ENCODE measurements around the gene COL6A3. TPM values are rescaled to one million over a fixed set of nuclear protein-coding genes. Genes with fewer than 3 reads are reported as not detected.

Gene COL6A3
- total RNA-seq, 1 experiment from 2014 or later: 1.2 TPM

DNA sequence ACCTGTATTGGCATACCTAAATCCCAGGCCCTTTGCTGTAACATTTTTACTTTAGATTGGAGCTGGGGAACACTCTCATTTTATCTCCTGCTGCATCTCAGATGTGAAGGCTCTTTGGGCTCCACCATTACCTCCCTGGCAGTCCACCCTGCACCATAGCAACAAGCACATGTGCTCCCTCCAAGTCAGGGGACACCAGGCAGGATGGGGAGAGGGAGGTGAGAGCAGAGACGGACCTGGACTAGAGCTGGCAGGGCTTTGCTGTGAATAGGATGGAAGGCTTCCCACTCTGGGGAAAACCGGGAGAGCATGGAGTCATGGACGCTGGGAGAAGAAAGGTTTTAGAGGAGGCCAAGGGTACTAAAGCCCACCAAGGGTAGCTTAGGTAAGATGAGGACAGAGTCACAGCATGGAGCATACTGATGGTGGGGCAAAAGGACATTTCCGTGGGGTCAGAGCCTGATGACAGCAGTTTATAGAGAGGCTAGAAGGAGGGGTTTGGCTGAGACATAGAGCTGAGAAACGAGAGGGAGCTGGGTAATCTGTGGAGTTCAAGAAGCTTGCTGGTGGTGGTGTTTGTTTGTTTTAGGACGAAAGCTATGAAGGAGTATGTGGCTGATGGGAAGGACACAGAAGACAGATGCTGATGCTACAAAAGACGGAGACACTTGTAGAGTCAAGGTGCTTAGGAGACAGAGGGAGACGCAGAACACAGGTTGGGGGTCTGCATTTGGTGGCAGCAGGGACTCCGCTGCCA lies 134.8 kb downstream of the COL6A3 start:
- CTCF ChIA-PET: no interaction called here

GRCh38 chr2:237278568-237278967 lies 135.4 kb downstream of the COL6A3 start:
- CTCF ChIA-PET: no interaction called here
- no peak for ATAC-seq
- Histone ChIP-seq H3K9me3 (ENCODE audit: control insufficient read depth in 1 of 2, insufficient read depth in 1 of 2, low read depth in 1 of 2, low read length in 2 of 2) (no peaks in the 10 kb centered on the region), H3K9ac (ENCODE audit: low read length) (no peak overlapping the region), H3K4me1 (ENCODE audit: control insufficient read depth in 1 of 2, insufficient read depth in 2 of 2, low read length in 2 of 2) (peaks cover 0 to 6% of the 10 kb centered on the region in 2 experiments; a peak in 2 of 4 replicates), H3K4me2 (ENCODE audit: low read length) (no peak overlapping the region), H4K20me1 (ENCODE audit: insufficient read depth) (no peaks in the 10 kb centered on the region), H3K4me3 (replicated peaks in 1 of 2; ENCODE audit: low read depth in 1 of 2, low read length in 2 of 2) (no peak overlapping the region), H3K79me2 (ENCODE audit: insufficient read depth, low read length) (no peaks in the 10 kb centered on the region), H3K36me3 (ENCODE audit: control insufficient read depth in 1 of 2, insufficient read depth in 2 of 2, low read length in 2 of 2) (no peaks in the 10 kb centered on the region), H2AFZ (ENCODE audit: low read depth, low read length, poor library complexity, severe bottlenecking) (no peak overlapping the region), H3K27me3 (ENCODE audit: insufficient read depth, low read length) (no peaks in the 10 kb centered on the region), H3K9me2 (ENCODE audit: insufficient read depth) (no peaks in the 10 kb centered on the region), H3K27ac (ENCODE audit: low read depth, low read length) (no peak overlapping the region)
- RAD21 ChIA-PET (ENCODE audit: low non-redundant PET in 1 of 2, low total read pairs in 2 of 2, uncharacterized antibody in 2 of 2, unreplicated experiment in 2 of 2): no interaction called here
- intact Hi-C loops (cut with micrococcal nuclease): no loop called here
- POLR2A ChIA-PET: no interaction called here
- no peak for DNase-seq (ENCODE audit: low read depth, low spot score)
- no TSS peak for BruUV-seq (replicated peaks)
- TF ChIP-seq CEBPB (IDR thresholded peaks at IDR 0.05; ENCODE audit: low read depth) (no peak), REST (IDR thresholded peaks at IDR 0.05; ENCODE audit: low read depth) (no peak), CBX3 (IDR thresholded peaks at IDR 0.05; ENCODE audit: low read depth) (no peak), ZBTB33 (IDR thresholded peaks at IDR 0.05; ENCODE audit: extremely low read depth, insufficient replicate concordance, low read length) (no peak), EZH2 (IDR thresholded peaks at IDR 0.05) (no peak), POLR2A (IDR thresholded peaks at IDR 0.05; ENCODE audit: borderline replicate concordance, extremely low read depth, insufficient read depth, insufficient read length) (no peak), JUND (IDR thresholded peaks at IDR 0.05) (no peak), SIN3A (IDR thresholded peaks at IDR 0.05; ENCODE audit: low read depth) (no peak), RAD21 (IDR thresholded peaks at IDR 0.05; ENCODE audit: low read depth) (no peak), ZFX (IDR thresholded peaks at IDR 0.05) (no peak), FOSL1 (IDR thresholded peaks at IDR 0.05; ENCODE audit: low read depth) (no peak)

More for the DNA sequence above, 134.8 kb downstream of the COL6A3 start:
- ChIA-PET RAD21 (ENCODE audit: low non-redundant PET in 1 of 2, low total read pairs in 2 of 2, uncharacterized antibody in 2 of 2, unreplicated experiment in 2 of 2) (no interaction called here), POLR2A (no interaction called here)
- no peak for ATAC-seq
- peaks cover 0 to 11% of the 10 kb centered on the region in 2 experiments; a peak in 2 of 4 replicates for H3K4me1 ChIP-seq (ENCODE audit: control insufficient read depth in 1 of 2, insufficient read depth in 2 of 2, low read length in 2 of 2)
- H3K79me2 ChIP-seq (ENCODE audit: insufficient read depth, low read length): no peaks in the 10 kb centered on the region
- intact Hi-C loops (cut with micrococcal nuclease): no loop called here
- no peaks in the 10 kb centered on the region for H3K27me3 ChIP-seq (ENCODE audit: insufficient read depth, low read length)
- no peaks in the 10 kb centered on the region for H3K36me3 ChIP-seq (ENCODE audit: control insufficient read depth in 1 of 2, insufficient read depth in 2 of 2, low read length in 2 of 2)
- H2AFZ ChIP-seq (ENCODE audit: low read depth, low read length, poor library complexity, severe bottlenecking): no peak overlapping the region
- no peak overlapping the region for H3K4me3 ChIP-seq (replicated peaks in 1 of 2; ENCODE audit: low read depth in 1 of 2, low read length in 2 of 2)
- no peak overlapping the region for H3K9ac ChIP-seq (ENCODE audit: low read length)
- H3K9me2 ChIP-seq (ENCODE audit: insufficient read depth): no peaks in the 10 kb centered on the region
- TF ChIP-seq SP1 (IDR thresholded peaks at IDR 0.05; ENCODE audit: low read depth) (no peak), ATF3 (IDR thresholded peaks at IDR 0.05) (no peak)
- no peak for DNase-seq (ENCODE audit: low read depth, low spot score)
- H3K9me3 ChIP-seq (ENCODE audit: control insufficient read depth in 1 of 2, insufficient read depth in 1 of 2, low read depth in 1 of 2, low read length in 2 of 2): no peaks in the 10 kb centered on the region
- H4K20me1 ChIP-seq (ENCODE audit: insufficient read depth): no peaks in the 10 kb centered on the region
- BruUV-seq (replicated peaks): no TSS peak
- H3K27ac ChIP-seq (ENCODE audit: low read depth, low read length): no peak overlapping the region
- no peak overlapping the region for H3K4me2 ChIP-seq (ENCODE audit: low read length)
